Neuronal stem cell (in vitro differentiated cells): ENCODE data around the gene HJV.

Source experiments
- DNase-seq: peaks from one replicate; pipeline ENCODE4 v3.0.0-alpha.2; 2013; ENCODE audit warnings: low spot score
- H2AFZ ChIP-seq: one replicate; pipeline ENCODE4 v1.6.1; 2013; ENCODE audit warnings: mild to moderate bottlenecking, low read length, inconsistent platforms
- H2AK5ac ChIP-seq: 2 replicates; pipeline ENCODE4 v1.6.1; 2013; ENCODE audit warnings: low read depth, mild to moderate bottlenecking, inconsistent platforms, low read length, moderate library complexity, mixed read lengths
- H2BK120ac ChIP-seq: 2 replicates; pipeline ENCODE4 v1.6.1; 2013; ENCODE audit warnings: low read depth, mild to moderate bottlenecking, inconsistent platforms, low read length, moderate library complexity, mixed read lengths
- H2BK12ac ChIP-seq: one replicate; pipeline ENCODE4 v1.6.1; 2013; ENCODE audit warnings: low read length, inconsistent platforms
- H2BK15ac ChIP-seq: 2 replicates; pipeline ENCODE4 v1.6.1; 2013; ENCODE audit warnings: mild to moderate bottlenecking, low read length, inconsistent platforms, mixed read lengths
- H2BK5ac ChIP-seq: one replicate; pipeline ENCODE4 v1.6.1; 2013; ENCODE audit warnings: inconsistent platforms, mild to moderate bottlenecking, low read length, moderate library complexity
- H3K14ac ChIP-seq: one replicate; pipeline ENCODE4 v1.6.1; 2013; ENCODE audit warnings: low read length, inconsistent platforms
- H3K18ac ChIP-seq: 2 replicates; pipeline ENCODE4 v1.6.1; 2013; ENCODE audit warnings: low read length, inconsistent platforms
- H3K23ac ChIP-seq: 2 replicates; pipeline ENCODE4 v1.6.1; 2013; ENCODE audit warnings: low read depth, mild to moderate bottlenecking, mixed read lengths, low read length, inconsistent platforms; ENCODE audit not compliant: poor library complexity
- H3K27ac ChIP-seq: replicated peaks from 3 replicates; pipeline ENCODE4 v1.5.1; 2013; ENCODE audit warnings: low read length, inconsistent platforms
- H3K27me3 ChIP-seq, 3 experiments: 2 replicates each; pipeline ENCODE4 v1.6.1; 2013; ENCODE audit warnings: low read length in 3 of 3, mild to moderate bottlenecking in 2 of 3, inconsistent platforms in 1 of 3, low read depth in 1 of 3, mixed read lengths in 1 of 3, moderate library complexity in 1 of 3; ENCODE audit not compliant: control insufficient read depth in 3 of 3, insufficient read depth in 3 of 3
- H3K36me3 ChIP-seq, 2 donors: replicated peaks in 1 of 2; 2 replicates each; pipeline ENCODE4 v1.6.1; 2013; ENCODE audit warnings: low read length in 2 of 2; ENCODE audit not compliant: control insufficient read depth in 2 of 2, insufficient read depth in 2 of 2
- H3K4ac ChIP-seq: 2 replicates; pipeline ENCODE4 v1.6.1; 2013; ENCODE audit warnings: inconsistent platforms, mild to moderate bottlenecking, low read length, moderate library complexity
- H3K4me1 ChIP-seq, 2 donors: 1 replicate in 1 of 2; 2 replicates in 1 of 2; pipeline ENCODE4 v1.6.1; 2013; ENCODE audit warnings: low read length in 2 of 2, low read depth in 1 of 2; ENCODE audit not compliant: control insufficient read depth in 2 of 2, insufficient read depth in 1 of 2
- H3K4me2 ChIP-seq: one replicate; pipeline ENCODE4 v1.6.1; 2013; ENCODE audit warnings: mild to moderate bottlenecking, low read length, inconsistent platforms; ENCODE audit not compliant: insufficient read depth, poor library complexity, severe bottlenecking
- H3K4me3 ChIP-seq, 2 donors: 2 replicates each; pipeline ENCODE4 v1.5.1; 2013; ENCODE audit warnings: low read length in 2 of 2, mild to moderate bottlenecking in 2 of 2, inconsistent platforms in 1 of 2, moderate library complexity in 1 of 2
- H3K79me1 ChIP-seq: one replicate; pipeline ENCODE4 v1.6.1; 2013; ENCODE audit warnings: low read depth, mild to moderate bottlenecking, inconsistent platforms, low read length, moderate library complexity
- H3K9ac ChIP-seq: one replicate; pipeline ENCODE4 v1.6.1; 2013; ENCODE audit warnings: mild to moderate bottlenecking, low read depth, low read length, inconsistent platforms; ENCODE audit not compliant: poor library complexity
- H3K9me3 ChIP-seq, 2 donors: replicated peaks in 1 of 2; 2 replicates each; pipeline versions ENCODE3 to v1.6.1; 2013; ENCODE audit warnings: low read length in 2 of 2, mild to moderate bottlenecking in 2 of 2, inconsistent platforms in 1 of 2, low read depth in 1 of 2, mixed read lengths in 1 of 2, moderate library complexity in 1 of 2; ENCODE audit not compliant: control insufficient read depth in 2 of 2, insufficient read depth in 1 of 2
- H4K8ac ChIP-seq: one replicate; pipeline ENCODE4 v1.6.1; 2013; ENCODE audit warnings: low read depth, mild to moderate bottlenecking, inconsistent platforms, low read length, moderate library complexity
- H4K91ac ChIP-seq: one replicate; pipeline ENCODE4 v1.6.1; 2013; ENCODE audit warnings: low read length, low read depth, mild to moderate bottlenecking, inconsistent platforms; ENCODE audit not compliant: poor library complexity
- WGBS, 2 donors: extraction: QIAGEN DNeasy Blood & Tissue Kit; methylation state at CpG; one replicate each; pipeline ENCODE4 v1.1.7; 2013; ENCODE audit warnings: missing lambda C conversion rate in 2 of 2, mixed read lengths in 1 of 2; ENCODE audit not compliant: insufficient read length in 2 of 2, insufficient replicate concordance in 1 of 2; ENCODE audit errors: extremely low coverage in 2 of 2; 5-methylcytosine and 5-hydroxymethylcytosine counted together

HJV gene

GRCh38 chr1:146001709-146002108 is 19.8 kb downstream of the HJV start:
- Histone ChIP-seq H3K4me3 (no peak overlapping the region), H4K8ac (no peak overlapping the region), H3K23ac (no peak overlapping the region), H2BK15ac (no peak overlapping the region), H2BK12ac (no peak overlapping the region), H3K4me2 (no peak overlapping the region), H3K18ac (no peak overlapping the region), H3K9ac (no peak overlapping the region), H2BK5ac (no peak overlapping the region), H2AK5ac (no peak overlapping the region), H3K27me3 (no peaks in the 10 kb centered on the region), H2AFZ (no peak overlapping the region), H2BK120ac (no peak overlapping the region), H3K4me1 (peaks cover 6 to 10% of the 10 kb centered on the region in 2 donors), H4K91ac (no peak overlapping the region), H3K36me3 (no peaks in the 10 kb centered on the region), H3K79me1 (no peaks in the 10 kb centered on the region), H3K14ac (no peak overlapping the region), H3K27ac (no peak overlapping the region), H3K4ac (no peak overlapping the region), H3K9me3 (no peaks in the 10 kb centered on the region)
- DNase-seq, result no peak
- WGBS, 2 donors, result no CpG with 5 or more reads among the region's 2 CpGs

- no peak overlapping the region for H3K27ac ChIP-seq
- no peak overlapping the region for H2BK120ac ChIP-seq
- no peak for DNase-seq
- H2BK5ac ChIP-seq, result no peak overlapping the region
- H3K23ac ChIP-seq, result no peak overlapping the region
- H3K9me3 ChIP-seq, result no peaks in the 10 kb centered on the region
- H3K79me1 ChIP-seq, result no peaks in the 10 kb centered on the region
- H3K4me2 ChIP-seq, result no peak overlapping the region
- H2BK15ac ChIP-seq, result no peak overlapping the region
- H3K14ac ChIP-seq, result no peak overlapping the region
- H4K8ac ChIP-seq, result no peak overlapping the region
- H2AFZ ChIP-seq, result peak overlapping the region; percentile 39
- no peaks in the 10 kb centered on the region for H3K27me3 ChIP-seq
- no peak overlapping the region for H2BK12ac ChIP-seq
- no peak overlapping the region for H3K4me3 ChIP-seq
- no peak overlapping the region for H2AK5ac ChIP-seq
- peaks cover 3 to 12% of the 10 kb centered on the region in 2 donors for H3K36me3 ChIP-seq
- no CpG with 5 or more reads among the region's 5 CpGs for WGBS, 2 donors
- H3K18ac ChIP-seq, result no peak overlapping the region
- no peak overlapping the region for H3K4ac ChIP-seq
- no peak overlapping the region for H3K9ac ChIP-seq
- H3K4me1 ChIP-seq, result peaks cover 6 to 12% of the 10 kb centered on the region in 2 donors
- H4K91ac ChIP-seq, result no peak overlapping the region
Observed at GRCh38 chr1:145999321-146000024, 22.1 kb downstream of the HJV start.

GRCh38 chr1:145997718-145998023 is 23.9 kb downstream of the HJV start:
- Histone ChIP-seq H2BK15ac (no peak overlapping the region), H4K8ac (no peak overlapping the region), H3K4me3 (peak overlapping the region in 1 of 2 donors; percentile 91), H2BK5ac (no peak overlapping the region), H4K91ac (no peak overlapping the region), H3K9me3 (peaks cover 0 to 9% of the 10 kb centered on the region in 2 donors), H3K4me2 (no peak overlapping the region), H2BK12ac (no peak overlapping the region), H3K9ac (no peak overlapping the region), H2BK120ac (no peak overlapping the region), H2AK5ac (no peak overlapping the region), H3K27me3 (no peaks in the 10 kb centered on the region), H3K18ac (no peak overlapping the region), H3K14ac (no peak overlapping the region), H3K27ac (no peak overlapping the region), H3K79me1 (no peaks in the 10 kb centered on the region), H2AFZ (no peak overlapping the region), H3K36me3 (peaks cover 14 to 30% of the 10 kb centered on the region in 2 donors), H3K4ac (no peak overlapping the region), H3K4me1 (peaks cover 12 to 24% of the 10 kb centered on the region in 2 donors), H3K23ac (no peak overlapping the region)
- DNase-seq, result no peak
- no CpG with 5 or more reads among the region's 3 CpGs for WGBS, 2 donors

- WGBS, 2 donors, result no CpG with 5 or more reads among the region's 12 CpGs
- no peak for DNase-seq
Observed at GRCh38 chr1:145997016-145997717, 24.4 kb downstream of the HJV start.

More at GRCh38 chr1:145997016-145997717, 24.4 kb downstream of the HJV start:
- peak overlapping the region; percentile 65 for H3K18ac ChIP-seq
- no peak overlapping the region for H2BK15ac ChIP-seq
- no peak overlapping the region for H4K8ac ChIP-seq
- H2AFZ ChIP-seq, result peak overlapping the region; percentile 10
- H3K4me1 ChIP-seq, result peaks cover 12 to 27% of the 10 kb centered on the region in 2 donors
- no peak overlapping the region for H3K9ac ChIP-seq
- H2BK120ac ChIP-seq, result no peak overlapping the region
- no peak overlapping the region for H2AK5ac ChIP-seq
- peak overlapping the region; percentile 35 for H3K4me2 ChIP-seq
- H3K4me3 ChIP-seq, result peak overlapping the region; percentile 46 to 91
- no peaks in the 10 kb centered on the region for H3K79me1 ChIP-seq
- peaks cover 17 to 35% of the 10 kb centered on the region in 2 donors for H3K36me3 ChIP-seq
- H3K9me3 ChIP-seq, result peaks cover 0 to 9% of the 10 kb centered on the region in 2 donors
- no peak overlapping the region for H2BK5ac ChIP-seq
- no peak overlapping the region for H2BK12ac ChIP-seq
- no peak overlapping the region for H3K14ac ChIP-seq
- no peak overlapping the region for H3K23ac ChIP-seq
- peak overlapping the region; percentile 8 for H3K27ac ChIP-seq
- H4K91ac ChIP-seq, result no peak overlapping the region
- H3K4ac ChIP-seq, result no peak overlapping the region
- H3K27me3 ChIP-seq, result no peaks in the 10 kb centered on the region
